Stomach (tissue), 9 donors: ENCODE data around the gene MED13L. TPM values are rescaled to one million over a fixed set of nuclear protein-coding genes. Genes with fewer than 3 reads are reported as not detected.
A peak's percentile ranks its signal among the peaks of the same experiment; 100 is the strongest.

ENCODE experiments used
- DNase-seq, 2 donors: peaks; one replicate each; pipeline versions ENCODE4 v3.0.0 to v3.0.0-alpha.2; 2013 to 2019
- H3K27ac ChIP-seq, 5 donors: fragments of 200-600 bp in 4 of 5; sonication (generic) in 4 of 5; one replicate each; pipeline ENCODE4 v1.5.1; 2013 to 2019; ENCODE audit warnings: mild to moderate bottlenecking in 1 of 5, moderate library complexity in 1 of 5
- H3K27me3 ChIP-seq, 3 donors: fragments of 200-600 bp; sonication (generic); one replicate each; pipeline ENCODE4 v1.5.1; 2017 to 2019; ENCODE audit warnings: mixed run types in 1 of 3
- H3K36me3 ChIP-seq, 4 donors: fragments of 200-600 bp; sonication (generic); 1 replicate in 3 of 4; 2 replicates in 1 of 4; pipeline ENCODE4 v1.5.1; 2016 to 2019
- H3K4me1 ChIP-seq, 4 donors: fragments of 200-600 bp; sonication (generic); one replicate each; pipeline ENCODE4 v1.5.1; 2016 to 2019
- H3K4me3 ChIP-seq, 4 donors: fragments of 200-600 bp; sonication (generic) in 3 of 4; one replicate each; pipeline ENCODE4 v1.5.1; 2016 to 2019; ENCODE audit warnings: mild to moderate bottlenecking in 1 of 4
- H3K9me3 ChIP-seq, 4 donors: fragments of 200-600 bp; sonication (generic); one replicate each; pipeline ENCODE4 v1.5.1; 2016 to 2019
- EP300 ChIP-seq: sonication (generic); formaldehyde crosslinking; IDR thresholded peaks from one replicate; pipeline ENCODE4 v1.6.1; 2017; ENCODE audit warnings: antibody characterized with exemption
- POLR2A ChIP-seq, 4 donors: fragments of 450-650 bp; IDR thresholded peaks; one replicate each; pipeline ENCODE4 v1.6.1; 2016; ENCODE audit warnings: antibody characterized with exemption in 4 of 4, control low read depth in 2 of 4, mild to moderate bottlenecking in 1 of 4, moderate library complexity in 1 of 4
- POLR2AphosphoS5 ChIP-seq, 3 donors: sonication (generic); formaldehyde crosslinking; IDR thresholded peaks; one replicate each; pipeline ENCODE4 v1.6.1; 2016; ENCODE audit warnings: antibody characterized with exemption in 3 of 3
- WGBS, 5 donors: extraction: QIAGEN DNeasy Blood & Tissue Kit in 3 of 5; methylation state at CpG; one replicate each; pipeline versions ENCODE4 v1.1.5 to v1.1.7; 2013 to 2018; 5-methylcytosine and 5-hydroxymethylcytosine counted together
- intact Hi-C: fragments of 100-400 bp; cut with DNase I; formaldehyde crosslinking; loops from one replicate; pipeline ENCODE4 v1.15.1; 2023; ENCODE audit warnings: low total_unique reads
- polyA plus RNA-seq, 3 donors: library from polyadenylated mRNA; stranded (reverse); fragments of 200-250 nt; gene quantifications; one replicate each; pipeline ENCODE4 v1.2.3, GENCODE V29; 2013
- total RNA-seq, 5 donors: library from RNA; depleted of rRNA; stranded (reverse); fragments of >200 nt; gene quantifications; one replicate each; pipeline versions ENCODE4 v1.1.0 to v1.2.3, GENCODE V29; 2014 to 2016
- TF ChIP-seq, protein P1 (sequence below), 7 experiments: fragments of 450-650 bp in 4 of 7; fragments of 200-600 bp in 3 of 7; sonication (generic) in 3 of 7; IDR thresholded peaks; one replicate each; pipeline ENCODE4 v1.5.1; 2016 to 2019; ENCODE audit warnings: antibody characterized with exemption in 7 of 7, control low read depth in 2 of 7, mild to moderate bottlenecking in 1 of 7
- donor health status: healthy with polysubstance abuse.
- donor health status: Bipolar disorder and iron deficiency.
- donor health status: healthy.

The MED13L gene
- total and polyA plus RNA-seq, 8 donors: 10.4 to 305 (median 72.7) TPM

DNA sequence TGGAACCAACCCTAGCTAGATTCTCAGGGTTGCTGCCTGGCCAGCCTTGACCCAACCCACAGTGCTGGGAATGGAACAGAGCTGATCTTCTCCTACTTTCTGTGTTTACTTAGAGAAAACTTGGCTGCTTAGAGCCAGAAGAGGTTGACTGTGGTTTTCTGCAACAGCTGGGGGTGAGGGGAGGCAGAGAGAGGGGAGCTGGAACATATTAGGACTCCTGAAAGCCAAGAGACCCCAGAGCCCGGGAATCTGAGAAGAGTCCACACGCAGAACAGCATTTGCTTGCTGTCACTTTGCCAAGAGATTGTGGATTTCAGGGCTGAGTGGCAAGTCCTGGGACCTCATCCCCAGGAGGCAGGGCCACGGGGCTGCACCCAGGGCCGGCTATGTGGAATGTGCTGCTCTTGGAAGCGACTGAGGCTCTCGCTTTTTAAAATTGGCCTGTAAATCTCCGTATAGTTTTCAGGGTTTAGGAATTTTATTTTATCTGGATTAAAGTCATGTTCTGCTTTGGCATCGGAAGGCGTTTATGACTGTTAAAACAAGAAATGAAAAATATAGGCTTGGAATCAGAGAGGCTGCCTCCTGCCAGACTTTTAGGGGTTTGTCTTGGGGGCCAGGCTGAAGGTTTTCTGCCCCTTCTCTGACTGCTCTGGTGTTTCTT, 22.3 kb upstream of the MED13L start:
- Histone ChIP-seq H3K27ac (peak overlapping the region; percentile 5 to 64 (median 58)), H3K36me3 (no peaks in the 10 kb centered on the region), H3K4me1 (peaks cover 9 to 36% (median 19%) of the 10 kb centered on the region in 4 donors), H3K27me3 (no peaks in the 10 kb centered on the region), H3K9me3 (no peaks in the 10 kb centered on the region), H3K4me3 (no peak overlapping the region)
- intact Hi-C loops: no loop called here
- 35 to 58% (median 50%) methylated on average over 9 of the region's 9 CpGs for WGBS, 5 donors
- no peak for TF ChIP-seq EP300
- TF ChIP-seq, protein P1, sequence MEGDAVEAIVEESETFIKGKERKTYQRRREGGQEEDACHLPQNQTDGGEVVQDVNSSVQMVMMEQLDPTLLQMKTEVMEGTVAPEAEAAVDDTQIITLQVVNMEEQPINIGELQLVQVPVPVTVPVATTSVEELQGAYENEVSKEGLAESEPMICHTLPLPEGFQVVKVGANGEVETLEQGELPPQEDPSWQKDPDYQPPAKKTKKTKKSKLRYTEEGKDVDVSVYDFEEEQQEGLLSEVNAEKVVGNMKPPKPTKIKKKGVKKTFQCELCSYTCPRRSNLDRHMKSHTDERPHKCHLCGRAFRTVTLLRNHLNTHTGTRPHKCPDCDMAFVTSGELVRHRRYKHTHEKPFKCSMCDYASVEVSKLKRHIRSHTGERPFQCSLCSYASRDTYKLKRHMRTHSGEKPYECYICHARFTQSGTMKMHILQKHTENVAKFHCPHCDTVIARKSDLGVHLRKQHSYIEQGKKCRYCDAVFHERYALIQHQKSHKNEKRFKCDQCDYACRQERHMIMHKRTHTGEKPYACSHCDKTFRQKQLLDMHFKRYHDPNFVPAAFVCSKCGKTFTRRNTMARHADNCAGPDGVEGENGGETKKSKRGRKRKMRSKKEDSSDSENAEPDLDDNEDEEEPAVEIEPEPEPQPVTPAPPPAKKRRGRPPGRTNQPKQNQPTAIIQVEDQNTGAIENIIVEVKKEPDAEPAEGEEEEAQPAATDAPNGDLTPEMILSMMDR (IDR thresholded peaks at IDR 0.05): no peak
- no peak for TF ChIP-seq POLR2A (IDR thresholded peaks at IDR 0.05)
- TF ChIP-seq POLR2AphosphoS5 (IDR thresholded peaks at IDR 0.05): no peak
- DNase-seq: peak in 1 of 2 donors; percentile 72

GRCh38 chr12:116299064-116299463, 21.6 kb upstream of the MED13L start:
- TF ChIP-seq POLR2A (IDR thresholded peaks at IDR 0.05) (no peak), EP300 (no peak), POLR2AphosphoS5 (IDR thresholded peaks at IDR 0.05) (peak in 1 of 3 donors; percentile 47)
- TF ChIP-seq, protein P1 (IDR thresholded peaks at IDR 0.05): peak in 1 of 7 experiments; percentile 10
- peak in 1 of 2 donors; percentile 52 for DNase-seq
- peak overlapping the region; percentile 16 to 64 (median 58) for H3K27ac ChIP-seq
- WGBS, 5 donors: 45 to 80% (median 60%) methylated on average over 2 of the region's 2 CpGs
- H3K9me3 ChIP-seq: no peaks in the 10 kb centered on the region
- H3K27me3 ChIP-seq: no peaks in the 10 kb centered on the region
- H3K4me1 ChIP-seq: peaks cover 9 to 39% (median 23%) of the 10 kb centered on the region in 4 donors
- no peak overlapping the region for H3K4me3 ChIP-seq
- intact Hi-C loops: no loop called here
- no peaks in the 10 kb centered on the region for H3K36me3 ChIP-seq

DNA sequence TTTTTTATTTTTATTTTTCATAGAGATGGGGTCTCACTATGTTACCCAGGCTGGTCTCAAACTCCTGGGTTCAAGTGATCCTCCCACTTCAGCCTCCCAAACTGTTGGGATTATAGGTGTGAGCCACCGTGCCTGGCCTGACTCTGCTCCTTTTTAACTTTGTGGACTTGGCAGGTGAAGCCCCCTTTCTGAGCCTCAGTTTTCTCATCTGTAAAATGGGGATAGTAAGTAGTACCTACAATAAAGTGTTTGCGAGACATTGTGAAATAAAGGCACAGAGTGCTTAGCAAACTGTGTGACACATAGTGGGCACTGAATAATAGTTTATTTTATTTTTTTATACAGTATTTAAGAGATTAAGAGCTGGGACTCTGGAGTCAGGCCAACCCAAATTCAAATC, 21.1 kb upstream of the MED13L start:
- Histone ChIP-seq H3K27ac (peak overlapping the region in 2 of 5 donors; percentile 63 to 64), H3K36me3 (no peaks in the 10 kb centered on the region), H3K27me3 (no peaks in the 10 kb centered on the region), H3K4me1 (peaks cover 9 to 39% (median 25%) of the 10 kb centered on the region in 4 donors), H3K9me3 (no peaks in the 10 kb centered on the region), H3K4me3 (no peak overlapping the region)
- 84 to 100% (median 96%) methylated on average over 2 of the region's 2 CpGs for WGBS, 5 donors
- intact Hi-C loops: no loop called here
- no peak for TF ChIP-seq POLR2A (IDR thresholded peaks at IDR 0.05)
- TF ChIP-seq POLR2AphosphoS5 (IDR thresholded peaks at IDR 0.05): no peak
- TF ChIP-seq, protein P1 (IDR thresholded peaks at IDR 0.05): no peak
- no peak for TF ChIP-seq EP300
- no peak for DNase-seq

DNA sequence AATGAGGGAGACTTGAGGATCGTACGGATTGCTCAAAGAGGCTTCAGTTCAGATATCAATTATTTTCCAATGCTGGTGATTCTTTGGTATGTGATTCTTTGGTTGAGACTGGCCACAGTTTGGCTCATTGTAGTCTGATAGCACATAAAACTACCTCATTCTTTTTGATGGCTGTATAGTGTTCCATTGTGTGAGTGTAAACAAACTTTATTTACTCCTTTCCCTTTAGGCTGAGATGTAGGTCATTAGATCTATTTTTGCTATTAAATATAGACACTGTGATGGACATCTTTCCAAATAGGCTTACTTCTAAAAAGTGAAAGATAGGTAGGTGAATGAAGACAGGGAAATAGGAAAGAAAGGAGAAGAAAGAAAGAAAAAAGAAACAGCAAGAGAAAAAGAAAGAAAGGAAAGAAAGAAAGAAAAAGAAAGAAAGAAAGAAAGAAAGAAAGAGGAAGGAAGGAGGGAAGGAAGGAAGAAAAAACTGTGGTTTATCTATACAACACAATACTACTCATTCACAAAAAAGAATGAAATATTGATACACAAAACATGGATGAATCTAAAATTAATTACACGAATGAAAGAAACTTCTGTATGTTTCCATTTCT, 19.8 kb upstream of the MED13L start:
- intact Hi-C loops: no loop called here
- Histone ChIP-seq H3K4me3 (no peak overlapping the region), H3K4me1 (peaks cover 9 to 35% (median 27%) of the 10 kb centered on the region in 4 donors), H3K9me3 (no peaks in the 10 kb centered on the region), H3K27me3 (no peaks in the 10 kb centered on the region), H3K27ac (no peak overlapping the region), H3K36me3 (no peaks in the 10 kb centered on the region)
- no peak for DNase-seq
- TF ChIP-seq EP300 (no peak), POLR2A (IDR thresholded peaks at IDR 0.05) (no peak), POLR2AphosphoS5 (IDR thresholded peaks at IDR 0.05) (no peak)
- TF ChIP-seq, protein P1 (IDR thresholded peaks at IDR 0.05): no peak
- 68 to 95% (median 91%) methylated on average over 3 of the region's 3 CpGs for WGBS, 5 donors
